ENCODE results near the gene LGR5.
A peak's percentile ranks its signal among the peaks of the same experiment; 100 is the strongest.

LGR5 gene

GRCh38 chr12:71439613-71440344, at the start of gene LGR5:
Gene LGR5, plus strand, starts transcription at chr12:71439798. Its CDS starts 283 bp downstream, at chr12:71440081.
- H3K27me3 ChIP-seq (ENCODE audit: low read depth, low read length) = no peaks in the 10 kb centered on the region
- no peak within 1 kb of the TSS for H3K9ac ChIP-seq (ENCODE audit: low read length)
- TF ChIP-seq EZH2phosphoT487 (IDR thresholded peaks at IDR 0.05; ENCODE audit: low read depth) = no peak
- TF ChIP-seq, protein P1, sequence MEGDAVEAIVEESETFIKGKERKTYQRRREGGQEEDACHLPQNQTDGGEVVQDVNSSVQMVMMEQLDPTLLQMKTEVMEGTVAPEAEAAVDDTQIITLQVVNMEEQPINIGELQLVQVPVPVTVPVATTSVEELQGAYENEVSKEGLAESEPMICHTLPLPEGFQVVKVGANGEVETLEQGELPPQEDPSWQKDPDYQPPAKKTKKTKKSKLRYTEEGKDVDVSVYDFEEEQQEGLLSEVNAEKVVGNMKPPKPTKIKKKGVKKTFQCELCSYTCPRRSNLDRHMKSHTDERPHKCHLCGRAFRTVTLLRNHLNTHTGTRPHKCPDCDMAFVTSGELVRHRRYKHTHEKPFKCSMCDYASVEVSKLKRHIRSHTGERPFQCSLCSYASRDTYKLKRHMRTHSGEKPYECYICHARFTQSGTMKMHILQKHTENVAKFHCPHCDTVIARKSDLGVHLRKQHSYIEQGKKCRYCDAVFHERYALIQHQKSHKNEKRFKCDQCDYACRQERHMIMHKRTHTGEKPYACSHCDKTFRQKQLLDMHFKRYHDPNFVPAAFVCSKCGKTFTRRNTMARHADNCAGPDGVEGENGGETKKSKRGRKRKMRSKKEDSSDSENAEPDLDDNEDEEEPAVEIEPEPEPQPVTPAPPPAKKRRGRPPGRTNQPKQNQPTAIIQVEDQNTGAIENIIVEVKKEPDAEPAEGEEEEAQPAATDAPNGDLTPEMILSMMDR (IDR thresholded peaks at IDR 0.05; ENCODE audit: low read depth, low read length) = no peak

GRCh38 chr12:71392521-71393145, 47.0 kb upstream of the LGR5 start:
- H3K9ac ChIP-seq (ENCODE audit: low read length) = no peak overlapping the region
- H3K4me3 ChIP-seq (ENCODE audit: low read length) = no peak overlapping the region
- H3K27me3 ChIP-seq (ENCODE audit: low read depth, low read length) = no peaks in the 10 kb centered on the region
- no peaks in the 10 kb centered on the region for H3K79me2 ChIP-seq (ENCODE audit: low read length)
- no peak overlapping the region for H3K27ac ChIP-seq (ENCODE audit: low read length)
- peak overlapping the region; percentile 92; the same call in 1 of the 2 replicates for H2AFZ ChIP-seq (ENCODE audit: low read depth, low read length)
- TF ChIP-seq, protein P1 (IDR thresholded peaks at IDR 0.05; ENCODE audit: low read depth, low read length) = peak; percentile 79
- TF ChIP-seq EZH2phosphoT487 (IDR thresholded peaks at IDR 0.05; ENCODE audit: low read depth) = no peak
- 0 out of 2 replicates have a peak overlapping the region, but pooled peaks have one; percentile 23 for H3K4me2 ChIP-seq (ENCODE audit: low read length)
- H3K36me3 ChIP-seq (replicated peaks; ENCODE audit: low read depth, low read length) = no peaks in the 10 kb centered on the region
- no peaks in the 10 kb centered on the region for H4K20me1 ChIP-seq (ENCODE audit: insufficient read depth, low read length)
- H3K9me3 ChIP-seq (ENCODE audit: insufficient read depth, low read length) = no peaks in the 10 kb centered on the region
- no peaks in the 10 kb centered on the region for H3K4me1 ChIP-seq (ENCODE audit: low read length)

More at GRCh38 chr12:71439613-71440344, at the start of gene LGR5:
- Histone ChIP-seq H3K36me3 (replicated peaks; ENCODE audit: low read depth, low read length) (no peaks in the 10 kb centered on the region), H3K27ac (ENCODE audit: low read length) (no peak within 1 kb of the TSS), H4K20me1 (ENCODE audit: insufficient read depth, low read length) (no peaks in the 10 kb centered on the region), H3K4me3 (ENCODE audit: low read length) (no peak within 1 kb of the TSS), H3K4me1 (ENCODE audit: low read length) (no peaks in the 10 kb centered on the region), H3K79me2 (ENCODE audit: low read length) (no peaks in the 10 kb centered on the region), H3K9me3 (ENCODE audit: insufficient read depth, low read length) (no peaks in the 10 kb centered on the region), H2AFZ (ENCODE audit: low read depth, low read length) (no peak within 1 kb of the TSS), H3K4me2 (ENCODE audit: low read length) (no peak within 1 kb of the TSS)

DNA sequence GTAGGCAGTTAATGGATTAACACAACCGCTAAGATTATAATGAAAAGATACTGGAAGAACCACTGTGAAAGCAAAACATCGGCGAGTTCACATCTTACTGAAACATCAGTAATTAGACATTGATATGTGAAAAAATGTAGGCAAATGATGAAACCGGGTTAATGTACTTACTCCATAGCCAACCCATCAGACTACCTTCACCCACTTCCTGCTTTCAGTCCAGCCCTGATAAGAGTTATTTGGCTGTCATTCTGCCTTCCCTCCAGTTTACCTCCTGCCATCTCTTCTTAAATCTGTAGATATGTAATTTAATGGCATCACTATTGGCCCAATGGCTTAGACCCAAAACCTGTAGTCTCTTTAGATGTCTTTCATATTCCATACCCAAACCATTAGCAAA, 46.0 kb upstream of the LGR5 start:
- H3K4me1 ChIP-seq (ENCODE audit: low read length) = no peaks in the 10 kb centered on the region
- H4K20me1 ChIP-seq (ENCODE audit: insufficient read depth, low read length) = no peaks in the 10 kb centered on the region
- no peak overlapping the region for H3K4me3 ChIP-seq (ENCODE audit: low read length)
- no peak overlapping the region for H3K27ac ChIP-seq (ENCODE audit: low read length)
- H3K9ac ChIP-seq (ENCODE audit: low read length) = no peak overlapping the region
- H3K27me3 ChIP-seq (ENCODE audit: low read depth, low read length) = no peaks in the 10 kb centered on the region
- no peaks in the 10 kb centered on the region for H3K9me3 ChIP-seq (ENCODE audit: insufficient read depth, low read length)
- H3K4me2 ChIP-seq (ENCODE audit: low read length) = no peak overlapping the region
- H2AFZ ChIP-seq (ENCODE audit: low read depth, low read length) = no peak overlapping the region
- H3K36me3 ChIP-seq (replicated peaks; ENCODE audit: low read depth, low read length) = no peaks in the 10 kb centered on the region
- TF ChIP-seq EZH2phosphoT487 (IDR thresholded peaks at IDR 0.05; ENCODE audit: low read depth) = no peak
- H3K79me2 ChIP-seq (ENCODE audit: low read length) = no peaks in the 10 kb centered on the region

DNA sequence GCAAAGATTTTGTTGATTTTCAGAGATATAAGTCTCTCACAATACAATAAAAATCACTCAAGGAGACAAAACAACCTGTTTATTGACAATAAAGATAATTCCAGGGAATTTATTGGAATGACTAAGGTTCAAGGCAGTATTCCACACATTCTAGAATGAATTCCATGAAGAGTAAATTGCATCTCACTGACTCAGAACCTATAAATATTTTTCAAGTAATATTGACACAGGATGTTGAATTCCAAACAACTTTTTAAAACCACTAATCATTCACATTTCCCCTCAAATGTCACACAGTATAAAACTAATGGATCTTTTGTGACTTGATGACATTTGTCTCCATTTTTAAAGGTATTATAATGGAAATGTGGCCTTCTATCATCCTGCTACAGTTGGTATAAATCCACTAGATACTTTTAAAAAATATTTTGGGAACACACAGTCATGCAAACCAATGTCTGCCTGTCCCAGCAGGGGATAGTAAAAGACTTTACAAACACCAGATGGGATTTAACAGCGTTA, 42.1 kb upstream of the LGR5 start:
- H3K27me3 ChIP-seq (ENCODE audit: low read depth, low read length) = no peaks in the 10 kb centered on the region
- no peak overlapping the region for H2AFZ ChIP-seq (ENCODE audit: low read depth, low read length)
- H3K36me3 ChIP-seq (replicated peaks; ENCODE audit: low read depth, low read length) = no peaks in the 10 kb centered on the region
- H3K79me2 ChIP-seq (ENCODE audit: low read length) = no peaks in the 10 kb centered on the region
- H3K9me3 ChIP-seq (ENCODE audit: insufficient read depth, low read length) = no peaks in the 10 kb centered on the region
- H3K4me2 ChIP-seq (ENCODE audit: low read length) = no peak overlapping the region
- TF ChIP-seq, protein P1 (IDR thresholded peaks at IDR 0.05; ENCODE audit: low read depth, low read length) = no peak
- TF ChIP-seq EZH2phosphoT487 (IDR thresholded peaks at IDR 0.05; ENCODE audit: low read depth) = no peak
- no peak overlapping the region for H3K27ac ChIP-seq (ENCODE audit: low read length)
- no peak overlapping the region for H3K9ac ChIP-seq (ENCODE audit: low read length)
- no peaks in the 10 kb centered on the region for H4K20me1 ChIP-seq (ENCODE audit: insufficient read depth, low read length)
- H3K4me3 ChIP-seq (ENCODE audit: low read length) = no peak overlapping the region
- H3K4me1 ChIP-seq (ENCODE audit: low read length) = peaks cover 7% of the 10 kb centered on the region

All from OCI-LY3 (cell line).